Hypothalamus (tissue), 51 donors: ENCODE results near the gene ABCD2.
"Not testable (repeated sequence)": the region's sequence is repeated elsewhere in the genome, so short reads cannot be mapped to it uniquely, and the experiment has no call there.

Experiments used
- DNase-seq, 51 donors: peaks; one replicate each; lab custom pipeline; 2025; lab: John Stamatoyannopoulos, UW

The ABCD2 gene

DNA sequence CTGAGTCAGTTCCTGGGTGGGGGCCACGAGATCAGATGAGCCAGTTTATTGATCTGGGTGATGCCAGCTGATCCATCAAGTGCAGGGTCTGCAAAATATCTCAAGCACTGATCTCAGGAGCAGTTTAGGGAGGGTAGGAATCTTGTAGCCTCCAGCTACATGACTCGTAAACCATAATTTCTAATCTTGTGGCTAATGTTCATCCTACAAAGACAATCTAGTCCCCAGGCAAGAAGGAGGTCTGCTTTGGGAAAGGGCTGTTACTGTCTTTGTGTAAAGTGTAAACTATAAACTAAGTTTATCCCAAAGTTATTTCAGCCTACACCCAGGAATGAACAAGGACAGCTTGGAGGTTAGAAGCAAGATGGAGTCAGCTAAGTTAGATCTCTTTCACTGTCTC lies 75.4 kb downstream of the ABCD2 start:
- not testable (repeated sequence) for DNase-seq

DNA sequence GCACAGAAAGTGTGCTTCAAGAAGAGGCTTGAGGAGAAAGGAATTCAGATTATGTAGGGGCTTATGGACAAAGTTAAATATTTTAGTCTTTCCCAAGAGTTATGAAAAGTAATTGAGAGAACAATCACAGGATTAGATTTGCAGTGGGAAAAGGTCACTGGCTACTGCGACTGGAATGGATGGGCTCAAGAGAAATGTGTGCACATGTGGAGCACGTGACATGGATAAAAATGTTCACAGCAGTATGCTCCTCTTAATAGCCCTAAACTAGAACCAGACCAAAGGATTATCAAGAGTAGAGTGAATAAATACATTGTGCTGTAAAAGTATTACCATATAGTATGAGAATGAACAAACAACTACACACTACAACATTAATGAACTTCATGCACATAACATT lies 78.1 kb downstream of the ABCD2 start:
- no peak for DNase-seq

DNA sequence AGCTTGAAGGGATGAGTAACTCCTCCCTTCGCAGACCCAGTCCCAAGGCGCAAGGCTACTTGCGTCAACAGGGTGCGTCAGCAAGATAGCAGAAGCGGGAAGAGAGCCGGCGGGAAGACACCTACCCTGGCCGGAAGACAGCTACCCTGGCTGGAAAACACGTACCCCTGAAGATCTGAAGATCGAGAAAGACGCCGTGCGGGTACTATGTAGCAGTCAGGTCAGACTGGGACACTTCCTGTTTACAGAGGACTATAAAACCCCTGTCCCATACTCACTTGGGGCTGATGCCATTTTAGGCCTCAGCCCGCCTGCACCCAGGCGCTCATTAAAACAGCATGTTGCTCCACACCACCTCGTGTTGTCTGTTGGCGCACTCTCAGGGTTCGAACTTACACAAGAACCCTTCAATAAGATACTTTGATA lies 80.9 kb downstream of the ABCD2 start:
- DNase-seq: no peak

DNA sequence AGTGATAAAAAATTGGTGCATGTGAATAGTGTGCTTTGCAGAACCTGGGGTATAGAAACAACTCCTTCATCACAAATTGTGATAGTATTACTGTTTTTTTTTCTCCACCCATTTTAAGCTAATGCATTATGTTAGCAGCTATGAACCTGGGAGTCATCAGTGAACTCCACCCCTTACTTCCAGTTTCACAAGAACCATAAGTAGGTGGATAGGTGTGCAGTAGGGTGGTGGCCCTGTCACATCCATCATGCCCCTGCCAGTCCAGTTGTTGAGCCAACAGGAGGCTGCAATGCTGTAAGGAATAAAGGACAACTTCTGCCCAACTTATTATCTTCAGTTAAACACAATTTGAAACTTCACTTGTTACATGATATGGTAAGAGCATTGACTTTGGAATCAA lies 85.7 kb downstream of the ABCD2 start:
- no peak for DNase-seq

DNA sequence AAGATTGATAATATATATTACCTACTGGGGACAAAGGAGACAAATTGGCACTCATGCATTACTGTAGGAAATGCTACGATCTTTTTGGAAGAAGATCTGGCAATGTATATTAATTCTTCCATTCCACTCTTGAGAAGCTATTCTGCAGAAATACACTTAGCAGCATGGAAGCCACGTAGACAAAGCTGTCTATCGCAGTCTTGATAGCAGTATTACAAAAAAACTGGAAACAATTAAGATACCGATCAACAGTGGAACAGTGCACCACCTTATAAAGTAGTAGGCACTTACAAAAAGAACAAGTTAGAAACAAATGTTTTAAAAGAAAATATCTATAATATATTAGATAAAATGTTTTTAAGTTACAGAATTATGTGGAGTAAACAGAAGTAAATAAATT lies 87.2 kb downstream of the ABCD2 start:
- no peak for DNase-seq

DNA sequence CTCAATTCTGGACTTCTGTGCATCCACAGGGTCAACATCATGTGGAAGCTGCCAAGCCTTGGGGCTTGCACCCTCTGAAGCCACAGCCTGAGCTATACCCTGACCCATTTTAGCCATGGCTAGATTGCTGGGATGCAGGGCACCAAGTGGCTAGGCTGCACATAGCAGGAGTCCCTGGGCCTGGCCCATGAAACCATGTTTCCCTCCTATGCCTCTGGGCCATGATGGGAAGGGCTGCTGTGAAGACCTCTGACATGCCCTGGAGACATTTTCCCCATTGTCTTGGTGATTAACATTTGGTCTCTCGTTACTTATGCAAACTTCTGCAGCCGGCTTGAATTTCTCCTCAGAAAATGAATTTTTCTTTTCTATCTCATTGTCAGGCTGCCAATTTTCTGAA lies 92.6 kb downstream of the ABCD2 start:
- DNase-seq: no peak

DNA sequence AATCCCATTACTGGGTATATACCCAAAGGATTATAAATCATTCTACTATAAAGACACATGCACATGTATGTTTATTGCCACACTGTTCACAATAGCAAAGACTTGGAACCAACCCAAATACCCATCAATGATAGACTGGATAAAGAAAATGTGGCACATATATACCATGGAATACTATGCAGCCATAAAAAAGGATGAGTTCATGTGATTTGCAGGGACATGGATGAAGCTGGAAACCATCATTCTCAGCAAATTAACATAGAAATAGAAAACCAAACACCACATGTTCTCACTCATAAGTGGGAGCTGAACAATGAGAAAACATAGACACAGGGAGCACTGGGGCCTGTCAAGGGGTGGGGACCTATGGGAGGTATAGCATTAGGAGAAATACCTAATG lies 97.4 kb downstream of the ABCD2 start:
- DNase-seq: not testable (repeated sequence)

DNA sequence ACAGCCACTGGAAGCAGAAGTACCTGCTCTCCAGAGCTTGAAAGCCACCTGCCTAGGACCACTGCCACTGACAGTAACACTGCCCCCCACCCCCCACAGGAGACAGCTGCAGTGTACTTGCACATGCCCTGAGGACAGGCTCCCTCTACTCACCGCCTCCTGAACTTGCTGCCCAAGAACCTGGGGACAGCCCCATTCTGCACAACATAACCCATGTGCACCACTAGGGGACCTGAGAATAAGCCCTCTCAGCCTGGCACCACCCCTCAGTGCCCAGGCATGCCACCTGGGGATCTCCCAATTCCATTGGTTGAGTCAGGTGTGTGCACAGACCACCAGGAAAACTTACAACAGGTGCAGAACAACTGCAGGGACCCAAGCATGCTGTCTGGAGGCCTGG lies 109.6 kb downstream of the ABCD2 start:
- DNase-seq: no peak

DNA sequence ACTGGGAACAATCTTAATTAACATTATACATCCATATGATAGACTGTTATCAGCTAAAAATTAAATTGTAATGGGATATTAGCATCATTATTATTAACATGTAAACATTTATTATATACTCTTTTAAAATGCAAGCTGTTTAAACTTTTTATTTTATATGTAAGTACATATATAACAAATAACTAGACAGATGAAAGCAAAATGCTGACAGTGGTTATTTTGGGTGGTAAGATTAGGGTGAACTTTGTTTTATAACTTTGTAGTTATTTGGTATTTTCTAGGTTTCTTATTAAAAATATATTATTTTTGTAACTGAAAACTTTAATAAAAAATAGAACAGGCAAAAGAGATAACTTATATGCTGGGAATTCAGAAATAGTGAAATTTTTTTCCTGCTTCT lies 114.0 kb downstream of the ABCD2 start:
- no peak for DNase-seq

DNA sequence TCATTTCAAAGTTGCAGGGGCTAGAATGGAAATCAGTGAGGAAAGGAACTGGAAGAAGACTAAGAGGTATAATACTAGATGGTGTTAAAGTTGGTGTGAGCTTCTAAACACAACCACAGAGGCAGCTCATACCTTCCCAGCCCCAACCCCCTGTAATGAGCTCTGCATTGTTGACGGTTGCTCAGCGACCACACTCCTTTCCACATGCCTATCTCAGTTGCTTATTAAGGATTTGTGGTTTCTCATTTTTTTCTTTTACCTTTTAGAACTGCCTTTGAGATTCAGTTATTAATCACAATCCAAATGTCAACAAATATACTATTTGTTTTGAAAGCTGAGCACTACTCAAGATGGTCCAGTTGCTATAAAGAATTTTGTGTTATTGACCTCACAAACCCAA lies 114.6 kb downstream of the ABCD2 start:
- no peak for DNase-seq

DNA sequence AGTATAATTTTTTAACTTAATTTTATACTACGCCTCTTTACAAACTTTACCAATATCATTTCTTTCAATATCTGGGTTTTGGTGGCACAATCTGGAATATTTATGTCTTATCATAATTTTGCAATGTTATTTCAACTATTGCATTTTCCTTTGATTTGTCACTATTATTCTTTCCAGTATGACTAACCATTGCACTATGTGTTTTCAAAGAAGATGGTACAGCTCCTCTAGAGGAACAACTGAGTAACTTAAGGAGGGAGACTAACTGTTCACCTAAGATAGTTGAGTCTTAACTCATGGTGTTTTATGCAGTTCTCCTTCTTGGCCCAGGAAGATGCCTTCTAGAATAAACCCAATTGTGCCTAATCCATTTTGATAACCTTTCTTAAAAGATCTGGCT lies 116.2 kb downstream of the ABCD2 start:
- no peak for DNase-seq

DNA sequence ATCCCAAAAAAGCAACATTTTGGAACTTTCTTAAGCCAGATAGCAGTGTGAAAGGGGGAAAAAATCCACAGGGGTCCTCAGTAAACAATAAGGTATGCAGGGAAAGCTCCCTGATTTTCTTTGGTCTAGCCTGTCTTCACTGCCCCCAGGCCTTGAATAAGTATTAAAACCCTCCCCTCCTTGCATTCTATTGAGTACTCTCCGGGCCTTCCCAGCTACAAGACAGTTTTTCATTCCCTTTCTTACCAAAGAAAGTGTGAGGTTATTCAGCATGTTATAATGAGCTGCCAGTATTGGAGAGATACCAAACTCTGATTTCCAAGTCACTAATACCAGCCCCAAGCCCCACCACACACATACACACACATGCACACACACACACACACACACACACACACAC lies 116.9 kb downstream of the ABCD2 start:
- DNase-seq: no peak
